Activated CD4-positive, alpha-beta T cell treated with anti-CD3 and anti-CD28 coated beads, Interleukin-2, Interleukin-6, amounts not matched to agents 100 ng/mL and 50 ng/mL, durations not matched to agents 16 hours and 8 hours (primary cell): ENCODE results near the gene CENPX.
"Not testable (repeated sequence)": the region's sequence is repeated elsewhere in the genome, so short reads cannot be mapped to it uniquely, and the experiment has no call there.

Experiments used
- DNase-seq: peaks from one replicate; pipeline ENCODE4 v3.0.0-alpha.2; 2020

Gene CENPX

DNA sequence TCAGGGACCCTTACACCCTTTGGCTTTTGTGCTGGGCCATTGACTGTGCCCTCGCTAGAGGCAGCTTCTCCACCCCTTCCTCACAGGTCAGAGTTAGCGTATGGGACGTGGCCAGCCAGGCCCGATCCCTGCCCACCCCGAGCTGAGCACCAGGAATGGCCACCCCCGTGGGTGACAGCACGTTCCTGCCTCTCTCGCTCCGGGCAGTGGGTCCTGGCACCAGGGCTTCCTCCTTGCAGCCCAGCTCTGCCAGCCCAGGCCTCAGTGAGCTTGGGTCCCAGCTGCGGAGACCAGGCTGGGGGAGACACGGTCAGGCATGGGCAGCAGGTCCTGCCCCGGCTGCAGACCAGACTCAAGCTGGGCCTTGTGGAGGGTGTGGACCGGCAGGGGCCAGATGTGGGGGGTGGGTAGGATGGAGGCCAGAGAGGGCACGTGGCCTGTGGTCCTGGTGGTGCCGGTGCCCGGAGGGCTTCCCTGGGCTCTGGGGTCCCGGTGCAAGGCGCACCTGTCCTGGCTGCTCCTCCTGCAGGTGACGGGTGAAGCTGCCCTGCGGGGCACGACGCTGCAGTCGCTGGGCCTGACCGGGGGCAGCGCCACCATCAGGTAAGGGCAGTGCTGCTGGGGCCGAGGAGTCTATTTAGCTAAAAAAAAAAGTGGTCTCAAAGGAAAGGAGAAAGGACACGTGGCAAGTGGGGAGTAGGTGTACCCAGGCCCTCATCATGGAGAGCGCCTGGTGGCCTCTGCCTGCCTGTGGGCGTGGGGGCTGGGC is 27.0 kb downstream of the CENPX start:
- no peak for DNase-seq

GRCh38 chr17:81994593-81995462 is 27.9 kb downstream of the CENPX start:
- no peak for DNase-seq

DNA sequence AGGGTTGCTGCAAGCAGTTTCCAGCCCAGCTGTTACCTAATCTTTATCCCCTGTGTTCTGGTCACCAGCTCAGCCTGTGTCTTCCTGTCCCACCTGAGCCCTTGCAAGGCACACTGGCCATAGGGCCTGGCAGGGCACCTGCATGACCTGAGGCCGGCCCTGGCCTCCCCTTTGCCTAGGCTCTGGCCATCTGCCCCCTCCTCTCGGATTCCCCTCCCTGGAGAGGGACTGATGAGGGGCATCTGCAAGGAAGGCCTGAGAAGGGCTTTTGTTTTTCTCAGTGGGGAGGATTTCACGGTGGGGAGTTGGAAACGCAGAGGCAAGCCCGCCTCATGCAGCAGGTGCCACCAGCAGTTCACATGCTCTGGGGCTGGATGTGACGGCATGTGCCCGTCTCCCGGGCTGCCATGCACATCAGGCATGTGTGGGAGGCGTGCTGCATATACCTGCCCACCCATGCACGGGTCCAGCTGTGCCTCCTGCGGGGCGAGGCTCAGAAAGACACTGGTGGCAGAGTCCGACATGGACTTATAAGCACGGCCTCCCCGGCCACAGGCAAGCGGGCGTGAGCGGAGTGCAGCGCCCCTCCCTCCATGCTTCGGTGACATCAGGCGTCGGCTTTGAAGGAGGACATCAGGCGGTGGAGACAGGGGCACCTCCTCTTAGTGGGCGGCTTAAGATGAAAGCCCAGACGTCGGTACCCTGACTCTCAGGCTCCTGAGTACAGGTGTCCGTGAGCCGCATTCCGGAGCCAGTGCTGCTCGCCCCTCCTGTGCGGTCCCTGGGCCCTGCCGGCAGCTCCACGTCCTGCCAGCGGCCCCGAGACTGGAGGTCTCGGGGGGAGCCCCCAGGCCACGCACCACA is 28.7 kb downstream of the CENPX start:
- DNase-seq = no peak

GRCh38 chr17:81992306-81993102 is 30.2 kb downstream of the CENPX start:
- DNase-seq = no peak

GRCh38 chr17:81991684-81992305 is 30.9 kb downstream of the CENPX start:
- no peak for DNase-seq

- DNase-seq = no peak
Observed at GRCh38 chr17:81990836-81991683, 31.6 kb downstream of the CENPX start.

GRCh38 chr17:81987161-81987770 is 35.4 kb downstream of the CENPX start:
- DNase-seq = no peak

DNA sequence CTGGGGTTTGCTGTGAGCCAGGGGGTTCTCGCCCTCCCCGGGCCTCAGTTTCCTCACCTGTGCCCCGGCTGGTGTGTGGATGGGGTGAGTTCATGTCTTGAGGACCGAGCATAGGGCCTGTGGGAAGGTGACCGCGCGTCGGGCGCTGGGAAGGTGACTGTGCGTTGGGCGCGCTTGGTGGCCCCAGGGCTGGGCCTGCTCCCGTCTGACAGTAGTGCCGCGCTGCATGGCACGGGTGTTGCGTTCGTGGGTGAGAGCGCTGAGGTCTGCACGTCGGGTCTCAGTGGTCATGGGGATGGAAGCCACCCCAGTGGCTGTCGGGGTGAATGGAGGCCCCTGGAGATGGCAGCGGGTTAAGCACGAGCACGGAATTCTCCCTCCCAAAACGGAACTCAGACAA is 36.1 kb downstream of the CENPX start:
- DNase-seq = no peak

- no peak for DNase-seq
Observed at GRCh38 chr17:81984773-81985410, 37.8 kb downstream of the CENPX start.

DNA sequence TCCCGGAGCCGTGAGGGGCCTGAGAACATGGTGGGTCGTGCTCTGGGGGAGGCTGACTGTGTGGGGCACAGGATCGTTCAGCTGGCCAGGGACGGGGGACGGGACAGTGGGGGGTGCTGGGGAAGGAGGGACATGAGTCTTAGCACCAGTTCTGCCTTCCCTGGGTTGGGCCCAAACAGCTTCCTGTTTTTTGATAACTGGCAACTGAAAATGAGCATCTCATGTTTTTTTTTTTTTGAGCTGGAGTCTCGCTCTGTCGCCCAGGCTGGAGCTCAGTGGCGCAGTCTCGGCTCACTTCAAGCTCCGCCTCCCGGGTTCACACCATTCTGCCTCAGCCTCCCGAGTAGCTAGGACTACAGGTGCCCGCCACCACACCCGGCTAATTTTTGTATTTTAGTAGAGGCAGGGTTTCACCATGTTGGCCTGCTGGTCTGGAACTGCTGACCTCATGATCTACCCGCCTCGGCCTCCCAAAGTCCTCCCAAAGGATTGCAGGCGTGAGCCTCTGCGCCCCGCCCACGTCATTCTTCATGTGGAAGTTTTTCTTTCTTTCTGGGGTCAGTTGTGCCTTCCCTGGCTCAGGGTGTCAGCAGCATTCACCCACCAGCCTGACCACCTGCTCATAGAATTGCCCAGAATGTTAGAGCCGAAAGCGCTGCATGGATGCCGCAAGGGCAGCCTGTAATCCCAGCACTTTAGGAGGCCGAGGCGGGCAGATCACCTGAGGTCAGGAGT is 38.9 kb downstream of the CENPX start:
- DNase-seq = no peak

- no peak for DNase-seq
Observed at GRCh38 chr17:81983011-81983638, 39.6 kb downstream of the CENPX start.

- DNase-seq = not testable (repeated sequence)
Observed at GRCh38 chr17:81981511-81981910, 41.2 kb downstream of the CENPX start.

- no peak for DNase-seq
Observed at GRCh38 chr17:81980707-81981343, 41.9 kb downstream of the CENPX start.

DNA sequence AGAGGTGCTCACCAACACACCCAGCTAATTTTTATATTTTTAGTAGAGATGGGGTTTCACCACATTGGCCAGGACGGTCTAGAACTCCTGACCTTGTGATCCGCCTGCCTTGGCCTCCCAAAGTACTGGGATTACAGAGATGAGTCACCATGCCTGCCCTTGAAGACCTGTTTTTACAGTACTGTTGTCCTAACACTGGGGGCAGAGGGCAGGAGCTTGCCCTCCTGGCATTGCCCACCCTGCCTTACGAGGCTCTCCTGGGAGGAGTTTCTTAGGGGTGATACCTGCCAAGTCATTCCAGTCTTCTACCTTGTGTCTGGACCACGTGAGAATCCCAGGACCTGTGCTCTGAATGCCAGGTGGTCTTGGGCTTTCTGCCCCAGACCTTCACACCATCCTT is 42.6 kb downstream of the CENPX start:
- DNase-seq = no peak

GRCh38 chr17:81978524-81979298 is 44.0 kb downstream of the CENPX start:
- DNase-seq = no peak

DNA sequence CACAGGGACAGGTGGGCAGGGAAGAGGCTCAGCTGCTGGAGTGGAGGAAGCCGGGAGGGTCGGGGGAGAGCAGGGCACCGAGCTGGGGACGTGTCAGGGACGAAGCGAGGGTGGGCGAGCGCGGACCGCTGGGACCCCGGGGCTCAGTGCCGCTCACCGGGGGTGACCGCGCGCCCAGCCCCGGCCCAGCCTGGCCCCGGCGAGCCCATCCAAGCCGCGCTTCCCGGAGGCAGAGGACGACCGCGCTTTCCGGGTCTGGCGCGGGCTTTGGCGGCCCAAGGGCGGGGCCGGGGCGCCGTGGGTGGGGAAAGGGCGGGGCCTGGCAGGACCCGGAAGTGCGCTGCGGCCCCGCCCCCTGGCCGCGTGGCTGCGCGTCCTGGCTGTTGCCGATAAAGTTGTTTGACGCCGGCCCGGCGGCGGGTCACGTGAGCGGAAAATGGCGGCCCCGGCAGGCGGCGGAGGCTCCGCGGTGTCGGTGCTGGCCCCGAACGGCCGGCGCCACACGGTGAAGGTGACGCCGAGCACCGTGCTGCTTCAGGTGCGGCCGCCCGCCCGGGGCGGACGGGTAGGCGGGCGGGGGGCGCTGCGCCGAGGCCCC is 45.4 kb downstream of the CENPX start, which contains the start of gene ASPSCR1:
Gene ASPSCR1, plus strand, starts transcription at position 419 of the 598 bp plus-strand sequence. Its CDS starts 18 bp downstream, at position 437.
- DNase-seq = peak; percentile 95
